ENCODE results near the gene DHX16.

DHX16 gene

DNA sequence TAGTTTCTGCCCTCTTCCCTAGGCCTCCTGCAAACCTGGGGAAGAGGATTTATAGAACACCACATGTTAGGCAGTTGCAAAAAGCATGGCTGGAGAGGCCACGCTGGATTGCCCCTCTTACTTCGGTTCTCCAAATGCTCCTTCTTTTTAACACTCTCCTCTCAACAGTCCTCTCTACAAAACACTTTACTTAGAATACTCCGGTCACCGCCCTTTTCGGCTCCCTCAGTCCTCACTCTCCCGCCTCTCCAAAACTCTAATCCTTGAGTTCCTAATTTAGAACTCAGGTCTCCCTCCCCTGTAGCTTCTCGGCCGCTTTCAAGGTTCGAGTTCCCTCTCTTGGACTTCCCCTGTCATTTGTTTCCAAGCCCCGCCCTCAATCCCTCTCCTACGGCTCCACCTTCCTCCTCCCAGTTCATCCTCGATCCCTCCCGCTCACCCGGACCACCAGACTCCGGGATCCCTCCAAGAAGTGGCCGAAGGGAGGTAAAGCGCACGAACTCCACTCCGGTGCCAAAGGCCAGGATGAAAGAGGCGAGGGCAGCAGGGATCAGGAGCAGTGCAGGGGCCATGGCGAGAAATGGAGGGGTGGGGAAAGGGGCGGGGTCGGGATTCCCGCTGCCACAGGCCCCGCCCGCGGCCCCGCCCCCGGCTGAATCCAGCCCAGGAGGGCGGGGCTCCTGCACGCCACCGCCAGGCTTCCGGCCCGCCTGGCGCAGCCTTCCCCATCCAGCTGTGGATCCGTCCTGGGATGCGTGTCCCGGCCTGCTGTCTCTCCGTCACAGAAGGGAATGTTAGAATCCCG lies 17.8 kb upstream of the DHX16 start, which contains the start of gene NRM:
Gene NRM, minus strand, starts transcription at position 582 of the 805 bp plus-strand sequence. Its CDS starts 10 bp downstream, at position 572.
- TF ChIP-seq, protein P1, sequence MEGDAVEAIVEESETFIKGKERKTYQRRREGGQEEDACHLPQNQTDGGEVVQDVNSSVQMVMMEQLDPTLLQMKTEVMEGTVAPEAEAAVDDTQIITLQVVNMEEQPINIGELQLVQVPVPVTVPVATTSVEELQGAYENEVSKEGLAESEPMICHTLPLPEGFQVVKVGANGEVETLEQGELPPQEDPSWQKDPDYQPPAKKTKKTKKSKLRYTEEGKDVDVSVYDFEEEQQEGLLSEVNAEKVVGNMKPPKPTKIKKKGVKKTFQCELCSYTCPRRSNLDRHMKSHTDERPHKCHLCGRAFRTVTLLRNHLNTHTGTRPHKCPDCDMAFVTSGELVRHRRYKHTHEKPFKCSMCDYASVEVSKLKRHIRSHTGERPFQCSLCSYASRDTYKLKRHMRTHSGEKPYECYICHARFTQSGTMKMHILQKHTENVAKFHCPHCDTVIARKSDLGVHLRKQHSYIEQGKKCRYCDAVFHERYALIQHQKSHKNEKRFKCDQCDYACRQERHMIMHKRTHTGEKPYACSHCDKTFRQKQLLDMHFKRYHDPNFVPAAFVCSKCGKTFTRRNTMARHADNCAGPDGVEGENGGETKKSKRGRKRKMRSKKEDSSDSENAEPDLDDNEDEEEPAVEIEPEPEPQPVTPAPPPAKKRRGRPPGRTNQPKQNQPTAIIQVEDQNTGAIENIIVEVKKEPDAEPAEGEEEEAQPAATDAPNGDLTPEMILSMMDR (IDR thresholded peaks at IDR 0.05), result no peak
- Histone ChIP-seq H3K4me1 (peaks cover 0 to 54% (median 39%) of the 10 kb centered on the region in 4 donors), H3K4me3 (peak within 1 kb of the TSS; percentile 61 to 69), H3K27ac (peak within 1 kb of the TSS; percentile 94 to 100), H3K9me3 (no peaks in the 10 kb centered on the region), H3K27me3 (no peaks in the 10 kb centered on the region), H3K36me3 (no peaks in the 10 kb centered on the region)
- intact Hi-C loops (cut with DNase I; ENCODE audit: low total_unique reads), result loop anchor here (2.0 kb wide), 1 partner anchor 26 kb away; the partner anchor contains the start of gene MDC1
- peak; percentile 89 to 94 for DNase-seq

- peak overlapping the region; percentile 94 to 100 for H3K27ac ChIP-seq
- H3K9me3 ChIP-seq, result no peaks in the 10 kb centered on the region
- H3K4me3 ChIP-seq, result peak overlapping the region; percentile 61 to 69
- intact Hi-C loops (cut with DNase I; ENCODE audit: low total_unique reads), result loop anchor here (2.0 kb wide), 1 partner anchor 27 kb away; the partner anchor contains the start of gene MDC1
- no peaks in the 10 kb centered on the region for H3K27me3 ChIP-seq
- peaks cover 0 to 57% (median 36%) of the 10 kb centered on the region in 4 donors for H3K4me1 ChIP-seq
- peak in 1 of 2 donors; percentile 63 for DNase-seq
- TF ChIP-seq, protein P1 (IDR thresholded peaks at IDR 0.05), result no peak
- H3K36me3 ChIP-seq, result no peaks in the 10 kb centered on the region
Measured at GRCh38 chr6:30689985-30690384, 17.2 kb upstream of the DHX16 start.

DNA sequence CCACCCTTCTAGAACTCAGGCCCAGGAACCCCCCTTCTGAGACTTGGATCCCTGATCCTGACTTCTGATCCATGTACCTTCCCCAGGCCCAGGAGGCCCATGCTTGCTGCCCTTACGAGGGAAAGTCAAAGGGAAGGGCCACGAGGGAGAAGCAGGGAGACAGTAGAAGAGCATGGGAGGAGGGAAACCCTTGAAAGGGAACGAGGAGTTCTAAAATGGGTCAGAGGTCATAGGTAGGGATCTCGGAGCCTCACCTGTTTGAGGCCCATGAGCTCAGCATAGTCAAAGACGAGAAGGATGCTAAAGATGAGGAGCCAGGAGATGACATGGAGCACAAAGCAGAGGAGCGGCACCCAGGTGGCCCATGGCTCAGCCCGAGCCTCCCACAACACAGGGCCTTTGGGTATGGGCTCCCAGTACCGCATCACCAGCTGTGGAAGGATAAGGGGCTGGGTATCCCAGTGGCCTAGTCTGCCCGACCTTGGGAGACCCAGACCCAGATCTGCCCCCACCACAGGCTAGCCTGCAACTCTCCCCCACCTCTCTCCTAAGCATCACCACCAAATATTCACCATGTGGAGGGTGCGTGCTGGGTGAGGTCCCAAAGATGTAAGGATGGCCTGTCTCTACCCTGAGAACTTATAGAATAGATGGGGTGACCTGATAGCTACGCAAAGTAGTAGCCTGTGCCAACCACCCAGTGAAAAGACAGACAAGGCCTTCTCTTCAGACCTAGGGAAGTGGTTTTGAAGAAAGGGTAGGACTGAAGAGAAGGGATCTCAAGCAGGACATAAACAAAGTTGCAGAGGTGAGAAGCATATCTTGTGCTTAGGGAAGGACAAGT lies 16.4 kb upstream of the DHX16 start:
- intact Hi-C loops (cut with DNase I; ENCODE audit: low total_unique reads), result no loop called here
- peaks cover 0 to 62% (median 36%) of the 10 kb centered on the region in 4 donors for H3K4me1 ChIP-seq
- TF ChIP-seq, protein P1 (IDR thresholded peaks at IDR 0.05), result no peak

DNA sequence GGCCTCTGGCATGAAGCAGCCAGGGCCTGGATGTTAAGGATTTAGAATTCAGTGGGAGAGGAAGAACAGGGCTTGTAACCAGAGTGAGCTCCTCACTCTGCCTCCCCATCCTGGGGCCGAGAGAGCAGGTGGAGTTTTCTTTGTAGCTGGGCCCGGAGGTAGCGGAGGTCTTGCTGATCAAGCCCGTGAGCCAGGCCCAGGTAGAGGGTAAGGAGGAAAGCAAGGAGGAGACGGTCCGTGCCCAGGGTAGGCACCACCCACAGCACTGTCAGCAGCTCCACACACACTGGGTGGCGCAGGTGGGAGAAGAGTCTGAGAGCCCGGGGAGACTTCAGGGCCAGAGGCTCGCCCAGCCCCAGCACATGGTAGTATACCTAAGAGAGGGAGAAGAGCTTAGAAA lies 15.8 kb upstream of the DHX16 start:
- Histone ChIP-seq H3K36me3 (no peaks in the 10 kb centered on the region), H3K4me3 (peak overlapping the region; percentile 64 to 90), H3K27ac (peak overlapping the region; percentile 94 to 100), H3K4me1 (peaks cover 0 to 67% (median 39%) of the 10 kb centered on the region in 4 donors), H3K27me3 (no peaks in the 10 kb centered on the region), H3K9me3 (no peaks in the 10 kb centered on the region)
- peak in 1 of 2 donors; percentile 59 for DNase-seq
- TF ChIP-seq, protein P1 (IDR thresholded peaks at IDR 0.05), result no peak
- intact Hi-C loops (cut with DNase I; ENCODE audit: low total_unique reads), result no loop called here

More for the DNA sequence above, 16.4 kb upstream of the DHX16 start:
- Histone ChIP-seq H3K27ac (peak overlapping the region; percentile 94 to 100), H3K4me3 (no peak overlapping the region), H3K27me3 (no peaks in the 10 kb centered on the region), H3K9me3 (no peaks in the 10 kb centered on the region), H3K36me3 (no peaks in the 10 kb centered on the region)
- peak in 1 of 2 donors; percentile 57 for DNase-seq

GRCh38 chr6:30687659-30688431 lies 15.0 kb upstream of the DHX16 start:
- peak overlapping the region; percentile 94 to 100 for H3K27ac ChIP-seq
- peak overlapping the region; percentile 64 to 90 for H3K4me3 ChIP-seq
- H3K36me3 ChIP-seq, result no peaks in the 10 kb centered on the region
- H3K4me1 ChIP-seq, result peaks cover 0 to 75% (median 47%) of the 10 kb centered on the region in 4 donors
- intact Hi-C loops (cut with DNase I; ENCODE audit: low total_unique reads), result no loop called here
- TF ChIP-seq, protein P1 (IDR thresholded peaks at IDR 0.05), result peak; percentile 24 to 33
- H3K27me3 ChIP-seq, result no peaks in the 10 kb centered on the region
- peak; percentile 55 to 81 for DNase-seq
- no peaks in the 10 kb centered on the region for H3K9me3 ChIP-seq

Data from tibial artery (tissue), 4 donors.